SIG-M5 treated with dmso at 0.1 percent for 504 hours (cell line): ENCODE data around the gene MED6.

Experiments used
- DNase-seq: peaks from one replicate; lab custom pipeline; 2025; ENCODE audit not compliant: unreplicated experiment; lab: John Stamatoyannopoulos, UW

Gene MED6

DNA sequence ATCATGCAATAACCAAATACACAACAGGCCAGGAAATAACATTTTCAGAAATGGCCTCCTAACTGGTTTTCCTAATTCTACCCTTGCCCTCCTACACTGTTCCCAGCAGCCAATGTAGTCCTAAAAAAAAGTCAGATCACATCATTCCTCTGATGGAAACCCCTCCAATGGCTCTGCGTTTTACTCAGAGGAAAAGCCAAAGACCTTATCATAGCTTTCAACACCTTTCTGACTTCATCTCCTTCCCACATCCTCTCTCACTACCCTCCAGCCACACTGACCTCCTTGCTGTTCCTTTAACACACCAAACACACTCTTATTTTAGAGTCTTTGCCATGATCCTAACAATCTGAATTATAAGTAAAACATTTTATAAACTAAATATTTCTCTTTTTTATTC, 1.1 kb downstream of the MED6 start:
- DNase-seq, result no peak

DNA sequence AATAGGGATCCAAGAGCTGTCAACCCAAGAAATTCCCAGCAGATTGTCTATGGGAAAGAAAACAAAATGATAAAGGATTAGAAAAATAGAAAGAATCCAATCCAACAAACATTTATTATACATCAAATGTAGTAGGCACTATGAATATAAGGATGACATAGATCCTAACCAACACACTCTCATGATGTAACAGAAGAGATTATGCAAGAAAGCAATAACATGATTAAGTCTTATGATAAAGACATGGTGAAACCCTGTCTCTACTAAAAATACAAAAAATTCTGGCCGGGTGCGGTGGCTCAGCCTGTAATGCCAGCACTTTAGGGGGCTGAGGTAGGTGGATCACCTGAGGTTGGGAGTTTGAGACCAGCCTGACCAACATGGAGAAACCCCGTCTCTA, 2.7 kb downstream of the MED6 start:
- DNase-seq, result no peak

DNA sequence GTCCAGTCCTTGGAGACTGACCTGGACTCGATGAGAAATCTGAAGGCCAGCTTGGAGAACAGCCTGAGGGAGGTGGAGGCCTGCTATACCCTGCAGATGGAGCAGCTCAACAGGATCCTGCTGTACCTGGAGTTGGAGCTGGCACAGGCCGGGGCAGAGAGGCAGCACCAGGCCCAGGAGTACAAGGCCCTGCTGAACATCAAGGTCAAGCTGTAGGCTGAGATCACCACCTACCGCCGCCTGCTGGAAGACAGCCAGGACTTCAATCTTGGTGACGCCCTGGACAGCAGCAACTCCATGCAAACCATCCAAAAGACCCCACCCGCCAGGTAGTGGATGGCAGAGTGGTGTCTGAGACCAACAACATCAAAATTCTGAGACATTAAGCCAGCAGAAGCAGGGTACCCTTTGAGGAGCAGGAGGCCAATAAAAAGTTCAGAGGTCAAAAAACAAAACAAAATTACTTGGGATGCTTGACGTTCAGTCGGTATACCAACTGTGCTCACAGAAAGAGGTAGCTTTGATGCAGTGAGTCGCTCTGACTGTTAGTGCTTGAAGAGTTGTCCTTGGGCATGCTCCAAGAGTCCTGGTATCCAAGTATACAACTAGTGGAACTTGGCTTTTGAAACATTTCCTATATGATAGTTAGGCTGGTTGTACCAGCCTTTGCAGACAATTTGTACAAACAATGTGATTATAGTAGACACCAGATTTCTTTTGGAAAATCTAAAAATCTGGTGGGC, 4.8 kb downstream of the MED6 start:
- DNase-seq, result no peak

DNA sequence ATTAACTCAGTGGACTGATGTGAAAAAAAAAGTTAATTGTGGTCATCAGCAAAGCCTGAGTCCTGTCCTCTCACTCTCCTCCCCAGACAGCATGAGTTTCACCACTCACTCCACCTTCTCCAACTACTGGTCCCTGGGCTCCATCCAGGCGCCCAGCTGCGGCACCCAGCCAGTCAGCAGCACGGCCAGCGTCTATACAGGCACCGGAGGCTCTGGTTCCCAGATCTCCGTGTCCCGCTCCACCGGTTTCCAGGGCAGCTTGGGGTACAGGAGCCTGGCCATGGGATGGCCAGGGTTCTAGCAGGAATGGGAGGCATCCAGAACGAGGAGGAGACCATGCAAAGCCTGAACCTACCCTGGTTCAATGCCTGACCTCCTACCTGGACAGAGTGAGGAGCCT, 6.0 kb downstream of the MED6 start:
- no peak for DNase-seq

DNA sequence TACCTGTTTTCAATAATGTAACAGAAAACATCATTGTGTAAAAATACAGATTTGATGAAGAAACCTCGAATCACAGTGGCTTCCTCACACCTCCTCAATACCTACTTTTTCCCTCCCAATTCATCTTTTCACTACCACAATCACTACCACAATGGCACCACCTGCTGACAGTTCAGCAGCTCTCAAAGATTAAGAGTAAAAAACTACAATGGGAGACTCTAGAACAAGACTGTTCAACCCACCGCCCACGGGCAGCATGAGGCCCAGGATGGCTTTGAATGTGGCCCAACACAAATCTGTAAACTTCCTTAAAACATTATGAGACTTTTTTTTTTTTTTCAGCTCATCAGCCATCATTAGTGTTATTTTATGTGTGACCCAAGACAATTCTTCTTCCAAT, 15.2 kb downstream of the MED6 start:
- DNase-seq, result peak; percentile 17

DNA sequence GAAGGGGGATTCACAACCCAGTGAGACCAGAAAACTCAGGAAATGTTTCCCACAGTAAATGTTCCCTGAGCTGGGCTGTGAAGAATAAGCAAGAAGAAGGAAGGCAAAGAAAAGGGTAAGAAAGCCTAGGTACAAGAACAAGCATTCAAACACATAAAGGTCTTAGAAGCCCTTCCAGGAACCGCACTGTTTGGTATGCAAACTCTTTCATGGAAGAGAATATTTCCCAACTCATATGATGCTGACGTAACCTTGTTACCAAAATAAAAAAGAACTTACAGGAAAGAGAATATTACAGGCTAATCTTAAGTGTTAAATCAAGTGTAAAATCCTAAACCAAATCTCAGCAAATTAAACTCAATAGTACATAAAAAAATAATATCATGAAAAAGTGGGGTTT, 23.6 kb downstream of the MED6 start:
- DNase-seq, result no peak

DNA sequence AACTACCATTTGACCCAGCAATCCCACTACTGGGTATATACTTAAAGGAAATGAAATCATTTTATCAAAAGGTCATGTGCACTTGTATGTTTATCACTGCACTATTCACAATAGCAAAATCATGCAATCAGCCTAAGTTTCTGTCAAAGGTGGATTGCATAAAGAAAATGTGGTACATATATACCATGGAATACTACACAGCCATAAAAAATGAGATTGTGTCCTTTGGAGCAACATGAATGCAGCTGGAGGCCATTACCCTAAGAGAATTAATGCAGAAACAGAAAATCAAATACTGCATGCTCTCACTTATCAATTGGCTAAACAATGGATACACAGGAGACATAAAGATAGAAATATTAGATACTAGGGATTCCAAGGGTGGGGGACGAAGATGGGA, 27.4 kb downstream of the MED6 start:
- DNase-seq, result no peak

DNA sequence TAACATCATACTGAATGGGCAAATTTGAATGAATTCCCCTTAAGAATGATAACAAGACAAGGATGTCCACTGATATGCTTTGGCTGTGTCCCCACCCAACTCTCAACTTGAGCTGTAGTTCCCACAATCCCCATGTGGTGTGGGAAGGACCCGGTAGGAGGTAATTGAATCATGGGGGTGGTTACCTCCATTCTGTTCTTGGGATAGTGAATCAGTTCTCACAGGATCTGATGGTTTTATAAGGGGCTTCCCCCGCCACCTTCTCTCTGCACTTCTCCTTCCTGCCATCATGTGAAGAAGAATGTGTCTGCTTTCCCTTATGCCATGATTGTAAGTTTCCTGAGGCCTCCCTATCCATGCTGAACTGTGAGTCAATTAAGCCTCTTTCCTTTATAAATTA, 29.3 kb downstream of the MED6 start:
- DNase-seq, result no peak

DNA sequence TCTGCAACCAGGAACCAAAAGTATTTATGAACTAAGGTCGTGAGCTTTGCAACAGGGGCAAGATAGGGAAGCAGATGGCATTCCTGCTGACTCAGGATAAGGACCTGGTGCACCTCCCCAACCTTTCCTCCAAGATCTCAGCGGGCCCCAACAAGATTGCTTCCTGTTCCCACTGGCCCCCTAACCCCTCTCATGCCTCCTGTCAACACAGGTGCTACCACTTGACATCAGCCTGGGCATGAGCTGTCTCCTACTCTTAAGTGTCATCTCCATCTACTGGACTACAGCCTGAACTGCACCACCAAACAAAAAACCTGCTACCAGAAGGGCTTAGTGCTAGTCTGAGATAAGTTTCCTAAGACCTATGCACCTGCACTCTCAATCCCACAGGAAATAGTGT, 32.7 kb downstream of the MED6 start:
- DNase-seq, result peak; percentile 61

DNA sequence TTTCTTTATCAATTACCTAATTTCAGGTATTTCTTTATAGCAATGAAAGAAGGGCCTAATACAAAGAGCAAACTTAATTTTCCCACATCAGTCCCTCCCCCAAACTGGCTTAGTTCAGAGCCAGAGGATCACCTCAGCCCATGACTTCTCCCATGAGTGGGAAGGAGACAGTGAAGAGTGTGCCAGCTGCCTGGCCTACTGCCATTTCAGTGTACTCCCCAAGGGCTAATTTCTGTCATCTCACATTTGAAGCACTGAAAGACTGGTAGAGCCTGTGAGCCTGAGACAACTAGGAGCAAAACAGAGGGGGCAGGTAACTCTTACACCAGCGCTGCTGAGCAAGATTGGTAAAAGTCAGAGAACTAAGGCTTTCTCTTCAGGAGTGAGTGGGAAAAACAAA, 36.6 kb downstream of the MED6 start:
- DNase-seq, result no peak

DNA sequence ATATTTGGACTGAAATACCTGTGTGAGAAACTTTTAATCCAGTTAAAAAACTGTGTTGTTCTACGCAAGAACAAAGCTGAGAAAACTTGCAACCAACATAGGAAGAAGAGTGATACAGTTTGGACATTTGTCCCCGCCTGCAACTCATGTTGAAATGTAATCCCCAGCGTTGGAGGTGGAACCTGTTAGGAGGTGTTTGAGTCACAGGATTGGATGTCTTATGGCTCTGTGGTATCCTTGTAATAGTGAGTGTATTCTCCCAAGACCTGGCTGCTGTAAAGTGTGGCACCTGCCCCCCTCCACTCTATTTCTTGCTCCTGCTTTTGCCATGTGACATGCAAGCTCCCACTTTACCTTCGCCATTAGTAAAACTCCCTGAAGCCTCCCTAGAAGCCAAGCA, 37.0 kb downstream of the MED6 start:
- no peak for DNase-seq

DNA sequence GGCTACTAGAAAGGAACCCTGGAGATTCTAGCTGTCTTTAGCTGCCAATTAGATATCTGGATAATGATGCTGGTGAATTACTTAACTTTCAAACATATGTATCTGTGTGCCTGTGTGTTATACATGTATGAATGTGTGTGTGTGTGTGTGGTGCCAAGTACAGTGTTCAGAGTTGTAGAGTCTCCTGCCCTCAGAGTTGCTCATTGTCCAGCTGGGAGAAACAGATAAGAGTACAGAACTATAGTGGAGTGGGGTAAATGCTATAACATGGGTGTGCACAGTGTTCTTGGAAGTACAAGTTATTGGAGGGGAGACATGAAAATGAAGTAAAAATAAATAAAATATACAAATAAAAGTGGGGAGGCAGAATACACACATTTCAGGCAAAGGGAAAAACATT, 42.1 kb downstream of the MED6 start:
- DNase-seq, result no peak

DNA sequence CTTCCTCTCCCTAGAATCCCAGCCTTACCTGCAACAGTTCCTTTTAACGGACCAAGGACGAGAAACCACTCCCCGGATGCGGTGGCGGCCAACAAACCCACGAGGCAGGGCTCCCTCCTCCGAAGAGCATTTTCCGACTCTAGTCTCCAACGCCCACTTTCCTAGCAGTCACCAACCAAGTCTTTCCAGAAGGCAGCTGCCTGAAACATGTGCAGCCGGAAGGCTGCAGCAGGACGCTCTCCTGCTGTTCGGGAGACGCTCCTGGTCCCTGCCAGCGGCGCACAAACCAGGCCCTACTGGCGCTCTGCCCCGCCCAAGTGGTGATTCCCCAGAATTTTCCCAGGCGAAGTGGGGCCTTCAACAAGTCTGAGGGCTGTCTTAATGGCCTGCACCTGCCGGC, 44.6 kb downstream of the MED6 start:
- DNase-seq, result no peak

DNA sequence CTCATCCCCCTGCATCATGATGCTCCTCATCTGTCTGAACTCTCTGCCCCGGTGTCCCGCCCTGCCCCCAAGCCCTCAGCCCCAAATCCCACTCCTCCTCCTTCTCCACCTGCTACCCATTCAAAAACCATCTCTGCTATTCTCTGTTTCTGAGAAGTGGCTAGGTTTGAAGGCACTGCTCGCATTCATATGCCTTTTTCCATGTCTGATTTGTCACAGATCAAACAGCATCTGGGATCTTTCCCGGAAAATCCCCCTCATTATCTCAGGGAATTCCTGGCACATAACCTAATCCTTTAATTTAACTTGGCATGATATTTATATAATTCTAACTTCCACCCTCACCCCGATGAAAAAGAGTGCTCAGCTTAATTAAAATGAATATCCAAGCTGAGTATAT, 62.4 kb downstream of the MED6 start:
- DNase-seq, result no peak

DNA sequence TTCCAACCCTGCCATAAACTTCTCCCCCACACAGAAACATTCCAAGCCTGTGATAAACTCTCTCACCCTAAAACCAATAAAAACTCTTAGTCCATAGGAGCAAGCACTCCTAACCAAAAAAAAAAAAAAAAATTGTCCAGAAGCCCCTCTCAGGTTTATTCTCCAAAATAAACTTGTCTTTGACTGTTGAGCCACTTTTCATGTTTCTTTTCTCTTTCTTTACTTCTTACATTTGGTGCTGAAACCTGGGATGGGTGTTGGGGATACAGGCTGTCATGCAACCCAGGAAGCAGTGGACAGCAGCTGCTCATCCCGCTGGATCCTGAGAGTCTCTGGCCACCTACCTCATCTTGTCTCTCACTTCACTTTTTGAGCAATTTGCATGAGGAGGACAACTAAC, 63.6 kb downstream of the MED6 start:
- no peak for DNase-seq

DNA sequence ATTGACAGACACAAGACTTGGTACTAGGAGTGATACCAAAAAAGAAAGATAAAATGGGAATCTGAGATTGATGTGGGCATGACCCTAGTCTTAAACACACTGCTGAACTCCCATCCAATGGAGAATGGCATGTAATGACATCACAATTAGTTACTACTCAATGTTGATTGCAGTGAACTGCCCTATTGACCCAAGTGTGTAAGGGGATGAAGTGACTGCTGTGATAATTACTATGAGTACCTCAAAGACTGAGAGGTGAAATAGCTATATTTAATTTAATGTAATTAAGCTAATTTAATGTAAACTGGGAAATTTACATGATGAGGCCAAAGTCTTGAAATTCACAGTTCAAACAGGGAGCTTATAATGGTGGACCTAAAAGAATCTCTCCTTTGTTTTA, 65.6 kb downstream of the MED6 start, which contains the start of gene ADAM20:
ADAM20 (minus strand) TSS at position 101 of the 400 bp plus-strand sequence. CDS start 10,247 bp downstream, outside the sequence.
- no peak for DNase-seq
